SK-N-SH (cell line): ENCODE results near the gene SHH. TPM values are rescaled to one million over a fixed set of nuclear protein-coding genes. Genes with fewer than 3 reads are reported as not detected.

Experiments used
- CTCF ChIA-PET: fragments of 300-600, 350-600 bp; formaldehyde crosslinking; extraction: SDS; loops from one replicate; lab custom pipeline; 2021; lab: Yijun Ruan, JAX
- POLR2A ChIA-PET: fragments of 350-600 bp; sonication (Branson Sonifier 250); formaldehyde crosslinking; extraction: SDS; loops from one replicate; lab custom pipeline; 2020; ENCODE audit warnings: antibody characterized with exemption, inconsistent platforms; lab: Yijun Ruan, JAX
- DNase-seq: peaks from one replicate; pipeline ENCODE4 v3.0.0; 2012
- H2AFZ ChIP-seq: fragments of 200-600 bp; sonication (generic); 2 replicates; pipeline ENCODE4 v1.8.1; 2016; ENCODE audit warnings: antibody characterized with exemption, mild to moderate bottlenecking, low read depth
- H3F3A ChIP-seq: fragments of 200-600 bp; sonication (generic); replicated peaks from 2 replicates; pipeline ENCODE3; 2016; ENCODE audit warnings: antibody characterized with exemption, mild to moderate bottlenecking; ENCODE audit not compliant: insufficient read depth
- H3K27ac ChIP-seq, 2 experiments: fragments of 200-500 bp in 1 of 2; fragments of 200-600 bp in 1 of 2; sonication (Bioruptor generic) in 1 of 2; sonication (generic), shearing (Covaris generic) in 1 of 2; 2 replicates each; pipeline versions ENCODE4 v1.5.1 to v1.6.1; 2014 to 2016; ENCODE audit warnings: low read depth in 2 of 2, inconsistent platforms in 1 of 2, low read length in 1 of 2, mild to moderate bottlenecking in 1 of 2, mixed read lengths in 1 of 2
- H3K27me3 ChIP-seq: fragments of 200-600 bp; sonication (generic), shearing (Covaris generic); 2 replicates; pipeline ENCODE4 v1.6.1; 2016; ENCODE audit warnings: mixed run types; ENCODE audit not compliant: insufficient read depth
- H3K36me3 ChIP-seq, 2 experiments: fragments of 200-500 bp in 1 of 2; fragments of 200-600 bp in 1 of 2; sonication (Bioruptor generic) in 1 of 2; sonication (generic) in 1 of 2; replicated peaks in 1 of 2; 2 replicates each; pipeline versions ENCODE3 to v1.5.1; 2014 to 2016; ENCODE audit warnings: low read length in 1 of 2, mild to moderate bottlenecking in 1 of 2; ENCODE audit not compliant: insufficient read depth in 2 of 2, control insufficient read depth in 1 of 2
- H3K4me1 ChIP-seq, 2 experiments: fragments of 200-500 bp in 1 of 2; fragments of 200-600 bp in 1 of 2; sonication (Bioruptor generic) in 1 of 2; sonication (generic), shearing (Covaris generic) in 1 of 2; 2 replicates each; pipeline versions ENCODE4 v1.5.1 to v1.6.1; 2014 to 2016; ENCODE audit warnings: low read depth in 1 of 2, low read length in 1 of 2, mixed run types in 1 of 2; ENCODE audit not compliant: insufficient read depth in 2 of 2, control insufficient read depth in 1 of 2
- H3K4me2 ChIP-seq: fragments of 200-600 bp; sonication (generic), shearing (Covaris generic); 2 replicates; pipeline ENCODE4 v1.6.1; 2017; ENCODE audit warnings: mixed run types
- H3K4me3 ChIP-seq, 2 experiments: fragments of 200-500 bp in 1 of 2; fragments of 200-600 bp in 1 of 2; sonication (Bioruptor generic) in 1 of 2; sonication (generic), shearing (Covaris generic) in 1 of 2; 2 replicates each; pipeline versions ENCODE4 v1.5.1 to v1.8.1; 2014 to 2016; ENCODE audit warnings: low read depth in 2 of 2, inconsistent platforms in 1 of 2, low read length in 1 of 2, mild to moderate bottlenecking in 1 of 2, mixed read lengths in 1 of 2, moderate library complexity in 1 of 2
- H3K79me2 ChIP-seq: fragments of 200-600 bp; sonication (generic); 2 replicates; pipeline ENCODE4 v1.8.1; 2017; ENCODE audit warnings: mild to moderate bottlenecking; ENCODE audit not compliant: insufficient read depth
- H3K9ac ChIP-seq: fragments of 200-600 bp; sonication (generic); 2 replicates; pipeline ENCODE4 v1.6.1; 2017; ENCODE audit warnings: mixed run types
- H3K9me2 ChIP-seq: fragments of 200-600 bp; sonication (generic); 2 replicates; pipeline ENCODE4 v1.6.1; 2017; ENCODE audit warnings: mixed run types
- H3K9me3 ChIP-seq: fragments of 200-600 bp; sonication (generic); 2 replicates; pipeline ENCODE4 v1.6.1; 2017; ENCODE audit warnings: mixed run types, mild to moderate bottlenecking, moderate library complexity
- H4K20me1 ChIP-seq: fragments of 200-600 bp; sonication (generic); 2 replicates; pipeline ENCODE4 v1.6.1; 2017; ENCODE audit warnings: mild to moderate bottlenecking, mixed run types; ENCODE audit not compliant: insufficient read depth
- FOXJ3 ChIP-seq: sonication (generic); formaldehyde crosslinking; IDR thresholded peaks from 2 replicates; pipeline ENCODE4 v1.5.1; 2020; ENCODE audit warnings: mild to moderate bottlenecking, missing genetic modification reagents
- JUND ChIP-seq: IDR thresholded peaks from 2 replicates; pipeline ENCODE4 v1.4.0; 2012
- MEF2A ChIP-seq: IDR thresholded peaks from 2 replicates; pipeline ENCODE4 v1.4.0; 2012; ENCODE audit warnings: low read depth, borderline replicate concordance
- MXI1 ChIP-seq: IDR thresholded peaks from 2 replicates; pipeline ENCODE4 v1.6.1; 2012; ENCODE audit warnings: mild to moderate bottlenecking, low read depth, low read length, improper control_type of control experiment
- NFIC ChIP-seq: IDR thresholded peaks from 2 replicates; pipeline ENCODE4 v1.4.0; 2012; ENCODE audit warnings: borderline replicate concordance
- NRF1 ChIP-seq: IDR thresholded peaks from 2 replicates; pipeline ENCODE4 v1.6.1; 2012; ENCODE audit warnings: low read depth, mild to moderate bottlenecking, low read length
- POLR2AphosphoS5 ChIP-seq: IDR thresholded peaks from 2 replicates; pipeline ENCODE4 v1.6.1; 2012; ENCODE audit warnings: low read depth, low read length
- RAD21 ChIP-seq: IDR thresholded peaks from 2 replicates; pipeline ENCODE4 v1.6.1; 2012; ENCODE audit warnings: mild to moderate bottlenecking, low read length
- RCOR1 ChIP-seq: fragments of 150-350 bp; IDR thresholded peaks from 2 replicates; pipeline ENCODE4 v1.6.1; 2017; ENCODE audit warnings: antibody characterized with exemption, low read length
- RFX5 ChIP-seq: IDR thresholded peaks from 2 replicates; pipeline ENCODE4 v1.6.1; 2012; ENCODE audit warnings: mild to moderate bottlenecking, improper control_type of control experiment, low read length
- SMC3 ChIP-seq: IDR thresholded peaks from 2 replicates; pipeline ENCODE4 v1.6.1; 2012; ENCODE audit warnings: low read depth, low read length, improper control_type of control experiment
- TEAD4 ChIP-seq: IDR thresholded peaks from 2 replicates; pipeline ENCODE4 v1.4.0; 2012; ENCODE audit warnings: mild to moderate bottlenecking, borderline replicate concordance; ENCODE audit not compliant: insufficient read depth
- WGBS: methylation state at CpG from one replicate; pipeline ENCODE4 v1.1.6; 2017; ENCODE audit warnings: low lambda C conversion rate; 5-methylcytosine and 5-hydroxymethylcytosine counted together
- polyA plus RNA-seq, 3 experiments: library from polyadenylated mRNA; depleted of rRNA; stranded (reverse); fragments of >200 nt; gene quantifications; 2 replicates each; pipeline ENCODE4 v1.2.3, GENCODE V29; 2012
- TF ChIP-seq, protein P1 (sequence below): fragments of 150-350 bp; IDR thresholded peaks from 2 replicates; pipeline ENCODE4 v1.6.1; 2017; ENCODE audit warnings: antibody characterized with exemption, low read length, low read depth, borderline replicate concordance
- TF ChIP-seq, protein P2 (sequence below): IDR thresholded peaks from 2 replicates; pipeline ENCODE4 v1.4.0; 2012; ENCODE audit warnings: low read depth, borderline replicate concordance
- TF ChIP-seq, protein P3 (sequence below): IDR thresholded peaks from 2 replicates; pipeline ENCODE4; 2012
- TF ChIP-seq, protein P4 (sequence below): IDR thresholded peaks from 2 replicates; pipeline ENCODE4 v1.6.1; 2012; ENCODE audit warnings: mild to moderate bottlenecking, low read depth, low read length, moderate library complexity

The SHH gene
- polyA plus RNA-seq, 1 of the 3 experiments (the other 2 are of a cell fraction): not detected

DNA sequence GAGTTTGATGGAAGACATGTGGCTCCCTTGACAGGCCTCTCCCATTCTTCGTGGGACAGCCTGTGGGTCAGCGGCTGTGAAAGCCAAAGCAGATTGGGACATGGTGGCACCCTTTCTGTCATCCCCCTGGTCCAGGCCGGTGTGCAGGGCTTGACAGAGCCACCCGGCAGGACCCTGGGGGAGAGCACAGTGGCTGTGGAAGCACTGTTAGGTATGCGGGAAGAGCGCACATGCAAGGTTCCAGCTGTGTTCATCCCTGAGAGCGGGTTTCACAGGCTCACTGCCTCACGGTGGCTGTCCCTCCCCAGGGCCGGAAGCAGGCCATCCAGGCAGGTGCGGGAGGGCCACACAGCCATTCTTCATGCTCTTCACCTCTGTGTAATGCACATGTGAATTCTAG is 29.8 kb downstream of the SHH start:
- H3K27me3 ChIP-seq: no peaks in the 10 kb centered on the region
- no peak overlapping the region for H3K9ac ChIP-seq
- no peak overlapping the region for H3K4me3 ChIP-seq
- TF ChIP-seq, protein P1, sequence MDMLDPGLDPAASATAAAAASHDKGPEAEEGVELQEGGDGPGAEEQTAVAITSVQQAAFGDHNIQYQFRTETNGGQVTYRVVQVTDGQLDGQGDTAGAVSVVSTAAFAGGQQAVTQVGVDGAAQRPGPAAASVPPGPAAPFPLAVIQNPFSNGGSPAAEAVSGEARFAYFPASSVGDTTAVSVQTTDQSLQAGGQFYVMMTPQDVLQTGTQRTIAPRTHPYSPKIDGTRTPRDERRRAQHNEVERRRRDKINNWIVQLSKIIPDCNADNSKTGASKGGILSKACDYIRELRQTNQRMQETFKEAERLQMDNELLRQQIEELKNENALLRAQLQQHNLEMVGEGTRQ: no peak
- TF ChIP-seq NFIC (no peak), NRF1 (no peak), FOXJ3 (CRISPR knock-in tag) (no peak), MEF2A (no peak), RCOR1 (no peak), TEAD4 (no peak), MXI1 (no peak), RFX5 (no peak), RAD21 (no peak), POLR2AphosphoS5 (no peak), JUND (no peak), SMC3 (no peak)
- TF ChIP-seq, protein P2, sequence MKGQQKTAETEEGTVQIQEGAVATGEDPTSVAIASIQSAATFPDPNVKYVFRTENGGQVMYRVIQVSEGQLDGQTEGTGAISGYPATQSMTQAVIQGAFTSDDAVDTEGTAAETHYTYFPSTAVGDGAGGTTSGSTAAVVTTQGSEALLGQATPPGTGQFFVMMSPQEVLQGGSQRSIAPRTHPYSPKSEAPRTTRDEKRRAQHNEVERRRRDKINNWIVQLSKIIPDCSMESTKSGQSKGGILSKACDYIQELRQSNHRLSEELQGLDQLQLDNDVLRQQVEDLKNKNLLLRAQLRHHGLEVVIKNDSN: no peak
- TF ChIP-seq, protein P3, sequence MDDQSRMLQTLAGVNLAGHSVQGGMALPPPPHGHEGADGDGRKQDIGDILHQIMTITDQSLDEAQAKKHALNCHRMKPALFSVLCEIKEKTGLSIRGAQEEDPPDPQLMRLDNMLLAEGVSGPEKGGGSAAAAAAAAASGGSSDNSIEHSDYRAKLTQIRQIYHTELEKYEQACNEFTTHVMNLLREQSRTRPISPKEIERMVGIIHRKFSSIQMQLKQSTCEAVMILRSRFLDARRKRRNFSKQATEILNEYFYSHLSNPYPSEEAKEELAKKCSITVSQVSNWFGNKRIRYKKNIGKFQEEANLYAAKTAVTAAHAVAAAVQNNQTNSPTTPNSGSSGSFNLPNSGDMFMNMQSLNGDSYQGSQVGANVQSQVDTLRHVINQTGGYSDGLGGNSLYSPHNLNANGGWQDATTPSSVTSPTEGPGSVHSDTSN: no peak
- TF ChIP-seq, protein P4, sequence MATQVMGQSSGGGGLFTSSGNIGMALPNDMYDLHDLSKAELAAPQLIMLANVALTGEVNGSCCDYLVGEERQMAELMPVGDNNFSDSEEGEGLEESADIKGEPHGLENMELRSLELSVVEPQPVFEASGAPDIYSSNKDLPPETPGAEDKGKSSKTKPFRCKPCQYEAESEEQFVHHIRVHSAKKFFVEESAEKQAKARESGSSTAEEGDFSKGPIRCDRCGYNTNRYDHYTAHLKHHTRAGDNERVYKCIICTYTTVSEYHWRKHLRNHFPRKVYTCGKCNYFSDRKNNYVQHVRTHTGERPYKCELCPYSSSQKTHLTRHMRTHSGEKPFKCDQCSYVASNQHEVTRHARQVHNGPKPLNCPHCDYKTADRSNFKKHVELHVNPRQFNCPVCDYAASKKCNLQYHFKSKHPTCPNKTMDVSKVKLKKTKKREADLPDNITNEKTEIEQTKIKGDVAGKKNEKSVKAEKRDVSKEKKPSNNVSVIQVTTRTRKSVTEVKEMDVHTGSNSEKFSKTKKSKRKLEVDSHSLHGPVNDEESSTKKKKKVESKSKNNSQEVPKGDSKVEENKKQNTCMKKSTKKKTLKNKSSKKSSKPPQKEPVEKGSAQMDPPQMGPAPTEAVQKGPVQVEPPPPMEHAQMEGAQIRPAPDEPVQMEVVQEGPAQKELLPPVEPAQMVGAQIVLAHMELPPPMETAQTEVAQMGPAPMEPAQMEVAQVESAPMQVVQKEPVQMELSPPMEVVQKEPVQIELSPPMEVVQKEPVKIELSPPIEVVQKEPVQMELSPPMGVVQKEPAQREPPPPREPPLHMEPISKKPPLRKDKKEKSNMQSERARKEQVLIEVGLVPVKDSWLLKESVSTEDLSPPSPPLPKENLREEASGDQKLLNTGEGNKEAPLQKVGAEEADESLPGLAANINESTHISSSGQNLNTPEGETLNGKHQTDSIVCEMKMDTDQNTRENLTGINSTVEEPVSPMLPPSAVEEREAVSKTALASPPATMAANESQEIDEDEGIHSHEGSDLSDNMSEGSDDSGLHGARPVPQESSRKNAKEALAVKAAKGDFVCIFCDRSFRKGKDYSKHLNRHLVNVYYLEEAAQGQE: no peak
- TF ChIP-seq, all 33 proteins: peak for 0
- DNase-seq: no peak
- Histone ChIP-seq H3F3A (no peaks in the 10 kb centered on the region), H3K9me2 (no peaks in the 10 kb centered on the region), H2AFZ (no peak overlapping the region), H3K79me2 (no peaks in the 10 kb centered on the region), H3K27ac (no peak overlapping the region), H3K36me3 (peaks cover 18 to 55% of the 10 kb centered on the region in 2 experiments), H3K9me3 (no peaks in the 10 kb centered on the region), H4K20me1 (no peaks in the 10 kb centered on the region), H3K4me2 (no peak overlapping the region), H3K4me1 (peaks cover 0 to 6% of the 10 kb centered on the region in 2 experiments; a peak in 1 of 4 replicates)
- WGBS: 82% methylated on average over 8 of the region's 10 CpGs
- POLR2A ChIA-PET: no interaction called here
- CTCF ChIA-PET: interaction anchor here (1.0 to 3.3 kb wide), 2 partner anchors 15 to 184 kb away, joined by 3 to 15 read pairs; no protein-coding TSS in a partner anchor
